OCI-LY1 (cell line): ENCODE measurements around the gene CCDC12.

ENCODE experiments used
- H2AFZ ChIP-seq: fragments of 200-600 bp; sonication (generic), shearing (Covaris generic); 2 replicates; pipeline ENCODE4 v1.6.0; 2014; ENCODE audit warnings: antibody characterized with exemption, mild to moderate bottlenecking, low read length
- H3F3A ChIP-seq: fragments of 200-600 bp; sonication (generic), shearing (Covaris generic); 2 replicates; pipeline ENCODE4 v1.6.0; 2014; ENCODE audit warnings: mild to moderate bottlenecking, antibody characterized with exemption, low read length, moderate library complexity; ENCODE audit not compliant: insufficient read depth
- H3K27ac ChIP-seq: fragments of 200-600 bp; sonication (generic); 2 replicates; pipeline ENCODE4 v1.5.1; 2014; ENCODE audit warnings: low read length, mixed run types, mild to moderate bottlenecking, low read depth; ENCODE audit not compliant: poor library complexity, severe bottlenecking
- H3K27me3 ChIP-seq: fragments of 200-600 bp; sonication (generic); 2 replicates; pipeline ENCODE4 v1.6.0; 2014; ENCODE audit warnings: antibody characterized with exemption, mild to moderate bottlenecking, low read length, moderate library complexity; ENCODE audit not compliant: insufficient read depth
- H3K36me3 ChIP-seq: fragments of 200-600 bp; sonication (generic); 2 replicates; pipeline ENCODE4 v1.6.1; 2014; ENCODE audit warnings: mild to moderate bottlenecking, antibody characterized with exemption, low read length, moderate library complexity, mixed read lengths; ENCODE audit not compliant: insufficient read depth
- H3K4me1 ChIP-seq: fragments of 200-600 bp; sonication (generic); 2 replicates; pipeline ENCODE4 v1.5.1; 2014; ENCODE audit warnings: mild to moderate bottlenecking, low read length, moderate library complexity; ENCODE audit not compliant: insufficient read depth, severe bottlenecking
- H3K4me2 ChIP-seq: fragments of 200-600 bp; sonication (generic), shearing (Covaris generic); 2 replicates; pipeline ENCODE4 v1.6.1; 2014; ENCODE audit warnings: low read length
- H3K4me3 ChIP-seq: fragments of 200-600 bp; sonication (generic); 2 replicates; pipeline ENCODE4 v1.5.1; 2014; ENCODE audit warnings: low read length, low read depth, mild to moderate bottlenecking, mixed read lengths; ENCODE audit not compliant: poor library complexity, severe bottlenecking
- H3K79me2 ChIP-seq: fragments of 200-600 bp; shearing (Covaris generic); 2 replicates; pipeline ENCODE4 v1.6.1; 2016; ENCODE audit warnings: mixed run types, low read length, mixed read lengths; ENCODE audit not compliant: insufficient read depth
- H3K9ac ChIP-seq: fragments of 200-600 bp; sonication (generic), shearing (Covaris generic); 2 replicates; pipeline ENCODE4 v1.6.1; 2014; ENCODE audit warnings: mild to moderate bottlenecking, low read length, mixed read lengths
- H3K9me2 ChIP-seq: fragments of 200-600 bp; sonication (generic), shearing (Covaris generic); 2 replicates; pipeline ENCODE4 v1.6.1; 2014; ENCODE audit warnings: low read depth, mild to moderate bottlenecking, low read length, mixed read lengths
- H3K9me3 ChIP-seq: fragments of 200-600 bp; shearing (Covaris generic); 2 replicates; pipeline ENCODE4 v1.6.1; 2014; ENCODE audit warnings: low read length, mixed read lengths
- H4K20me1 ChIP-seq: fragments of 200-600 bp; sonication (generic), shearing (Covaris generic); 2 replicates; pipeline ENCODE4 v1.6.0; 2016; ENCODE audit warnings: mild to moderate bottlenecking, low read length; ENCODE audit not compliant: insufficient read depth
- EZH2 ChIP-seq: fragments of 200-600 bp; sonication (generic), shearing (Covaris generic); IDR thresholded peaks from 2 replicates; pipeline ENCODE4 v1.8.0; 2017; ENCODE audit warnings: borderline replicate concordance, mixed run types, mild to moderate bottlenecking, antibody characterized with exemption, low read length, moderate library complexity, mixed read lengths
- TF ChIP-seq, protein P1 (sequence below): fragments of 200-600 bp; sonication (generic), shearing (Covaris generic); IDR thresholded peaks from 2 replicates; pipeline ENCODE4 v1.5.1; 2017; ENCODE audit warnings: mild to moderate bottlenecking, antibody characterized with exemption, low read length, moderate library complexity, mixed read lengths

The CCDC12 gene

GRCh38 chr3:46986055-46986730 is 9.6 kb upstream of the CCDC12 start:
- H3K27me3 ChIP-seq: no peaks in the 10 kb centered on the region
- no peak overlapping the region for H3K4me3 ChIP-seq
- H3K27ac ChIP-seq: peak overlapping the region; percentile 64
- no peaks in the 10 kb centered on the region for H3K79me2 ChIP-seq
- no peaks in the 10 kb centered on the region for H4K20me1 ChIP-seq
- TF ChIP-seq, protein P1, sequence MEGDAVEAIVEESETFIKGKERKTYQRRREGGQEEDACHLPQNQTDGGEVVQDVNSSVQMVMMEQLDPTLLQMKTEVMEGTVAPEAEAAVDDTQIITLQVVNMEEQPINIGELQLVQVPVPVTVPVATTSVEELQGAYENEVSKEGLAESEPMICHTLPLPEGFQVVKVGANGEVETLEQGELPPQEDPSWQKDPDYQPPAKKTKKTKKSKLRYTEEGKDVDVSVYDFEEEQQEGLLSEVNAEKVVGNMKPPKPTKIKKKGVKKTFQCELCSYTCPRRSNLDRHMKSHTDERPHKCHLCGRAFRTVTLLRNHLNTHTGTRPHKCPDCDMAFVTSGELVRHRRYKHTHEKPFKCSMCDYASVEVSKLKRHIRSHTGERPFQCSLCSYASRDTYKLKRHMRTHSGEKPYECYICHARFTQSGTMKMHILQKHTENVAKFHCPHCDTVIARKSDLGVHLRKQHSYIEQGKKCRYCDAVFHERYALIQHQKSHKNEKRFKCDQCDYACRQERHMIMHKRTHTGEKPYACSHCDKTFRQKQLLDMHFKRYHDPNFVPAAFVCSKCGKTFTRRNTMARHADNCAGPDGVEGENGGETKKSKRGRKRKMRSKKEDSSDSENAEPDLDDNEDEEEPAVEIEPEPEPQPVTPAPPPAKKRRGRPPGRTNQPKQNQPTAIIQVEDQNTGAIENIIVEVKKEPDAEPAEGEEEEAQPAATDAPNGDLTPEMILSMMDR: no peak
- no peak for TF ChIP-seq EZH2
- no peaks in the 10 kb centered on the region for H3K9me3 ChIP-seq
- H3K36me3 ChIP-seq: no peaks in the 10 kb centered on the region
- H3F3A ChIP-seq: no peaks in the 10 kb centered on the region
- H2AFZ ChIP-seq: no peak overlapping the region
- peaks cover 46% of the 10 kb centered on the region for H3K4me1 ChIP-seq
- H3K9me2 ChIP-seq: no peaks in the 10 kb centered on the region
- H3K9ac ChIP-seq: no peak overlapping the region
- H3K4me2 ChIP-seq: peak overlapping the region; percentile 53; the same call in 1 of the 2 replicates

GRCh38 chr3:46985588-46985987 is 9.0 kb upstream of the CCDC12 start:
- no peak for TF ChIP-seq EZH2
- TF ChIP-seq, protein P1: no peak
- Histone ChIP-seq H3K9me3 (no peaks in the 10 kb centered on the region), H3K27ac (no peak overlapping the region), H3K36me3 (no peaks in the 10 kb centered on the region), H3K27me3 (no peaks in the 10 kb centered on the region), H2AFZ (no peak overlapping the region), H4K20me1 (no peaks in the 10 kb centered on the region), H3K4me1 (peaks cover 48% of the 10 kb centered on the region), H3F3A (no peaks in the 10 kb centered on the region), H3K4me2 (no peak overlapping the region), H3K79me2 (no peaks in the 10 kb centered on the region), H3K9ac (no peak overlapping the region), H3K4me3 (no peak overlapping the region), H3K9me2 (no peaks in the 10 kb centered on the region)

- H3K4me2 ChIP-seq: no peak overlapping the region
- peaks cover 45% of the 10 kb centered on the region for H3K4me1 ChIP-seq
- no peak overlapping the region for H3K27ac ChIP-seq
These were observed 8.3 kb upstream of the CCDC12 start for GRCh38 chr3:46984591-46985459.

More at GRCh38 chr3:46984591-46985459, 8.3 kb upstream of the CCDC12 start:
- Histone ChIP-seq H3K79me2 (peaks cover 4% of the 10 kb centered on the region; the same call in 1 of the 2 replicates), H4K20me1 (no peaks in the 10 kb centered on the region), H3F3A (no peaks in the 10 kb centered on the region), H3K9me2 (no peaks in the 10 kb centered on the region), H2AFZ (no peak overlapping the region), H3K9ac (no peak overlapping the region), H3K4me3 (no peak overlapping the region), H3K27me3 (no peaks in the 10 kb centered on the region), H3K9me3 (no peaks in the 10 kb centered on the region), H3K36me3 (no peaks in the 10 kb centered on the region)
- no peak for TF ChIP-seq EZH2
- TF ChIP-seq, protein P1: no peak
